Measurements from ENCODE around the gene OOEP. TPM values are rescaled to one million over a fixed set of nuclear protein-coding genes. Genes with fewer than 3 reads are reported as not detected.

OOEP gene
- total RNA-seq, 4 donors from 2014 or later, result not detected

DNA sequence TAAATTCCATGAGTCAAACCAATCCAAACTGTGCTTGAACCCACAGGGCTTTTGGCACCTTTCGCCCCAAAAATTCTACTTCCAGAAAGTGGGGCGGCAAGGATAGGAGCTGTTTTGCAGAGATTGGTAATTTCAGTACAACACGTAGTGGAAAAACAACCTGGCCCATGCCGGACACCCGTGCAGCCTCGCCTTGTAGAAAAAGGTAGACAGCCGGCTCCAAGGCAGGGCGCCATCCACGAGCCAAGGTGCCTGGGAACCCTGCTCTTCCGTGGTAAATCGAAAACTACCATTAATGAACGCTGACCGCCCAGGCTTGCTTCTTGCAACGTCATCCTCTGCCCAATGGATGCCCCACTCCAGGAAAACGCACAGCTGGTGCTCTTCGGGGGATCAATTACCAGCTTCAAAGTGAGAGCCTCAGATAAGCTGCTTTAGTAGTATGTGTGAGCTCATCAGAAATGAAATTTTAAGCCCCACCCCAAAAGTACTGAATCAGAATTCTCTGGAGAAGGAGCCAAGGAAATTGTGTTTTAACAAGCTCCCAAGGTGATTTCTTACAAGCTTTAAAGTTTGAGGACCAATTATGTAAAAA, 1.8 kb downstream of the OOEP start:
- no peak for TF ChIP-seq EP300 (IDR thresholded peaks at IDR 0.05)
- TF ChIP-seq POLR2AphosphoS5 (IDR thresholded peaks at IDR 0.05), result no peak
- TF ChIP-seq, protein P1, sequence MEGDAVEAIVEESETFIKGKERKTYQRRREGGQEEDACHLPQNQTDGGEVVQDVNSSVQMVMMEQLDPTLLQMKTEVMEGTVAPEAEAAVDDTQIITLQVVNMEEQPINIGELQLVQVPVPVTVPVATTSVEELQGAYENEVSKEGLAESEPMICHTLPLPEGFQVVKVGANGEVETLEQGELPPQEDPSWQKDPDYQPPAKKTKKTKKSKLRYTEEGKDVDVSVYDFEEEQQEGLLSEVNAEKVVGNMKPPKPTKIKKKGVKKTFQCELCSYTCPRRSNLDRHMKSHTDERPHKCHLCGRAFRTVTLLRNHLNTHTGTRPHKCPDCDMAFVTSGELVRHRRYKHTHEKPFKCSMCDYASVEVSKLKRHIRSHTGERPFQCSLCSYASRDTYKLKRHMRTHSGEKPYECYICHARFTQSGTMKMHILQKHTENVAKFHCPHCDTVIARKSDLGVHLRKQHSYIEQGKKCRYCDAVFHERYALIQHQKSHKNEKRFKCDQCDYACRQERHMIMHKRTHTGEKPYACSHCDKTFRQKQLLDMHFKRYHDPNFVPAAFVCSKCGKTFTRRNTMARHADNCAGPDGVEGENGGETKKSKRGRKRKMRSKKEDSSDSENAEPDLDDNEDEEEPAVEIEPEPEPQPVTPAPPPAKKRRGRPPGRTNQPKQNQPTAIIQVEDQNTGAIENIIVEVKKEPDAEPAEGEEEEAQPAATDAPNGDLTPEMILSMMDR (IDR thresholded peaks at IDR 0.05), result no peak
- no peak for TF ChIP-seq POLR2A (IDR thresholded peaks at IDR 0.05)
- 66 to 77% methylated on average over 3 to 15 of the region's 16 CpGs for WGBS, 2 donors (ENCODE audit: low coverage in 1 of 2)
- Histone ChIP-seq H3K4me3 (no peak overlapping the region), H3K9me3 (peaks cover 0 to 30% (median 0%) of the 10 kb centered on the region in 3 donors), H3K27ac (no peak overlapping the region), H3K36me3 (no peaks in the 10 kb centered on the region), H3K4me1 (no peaks in the 10 kb centered on the region), H3K27me3 (no peaks in the 10 kb centered on the region)
- no peak for ATAC-seq

GRCh38 chr6:73364549-73364948, 5.1 kb downstream of the OOEP start:
- TF ChIP-seq EP300 (IDR thresholded peaks at IDR 0.05), result no peak
- TF ChIP-seq, protein P1 (IDR thresholded peaks at IDR 0.05), result no peak
- TF ChIP-seq POLR2A (IDR thresholded peaks at IDR 0.05), result no peak
- H3K27ac ChIP-seq, result no peak overlapping the region
- H3K4me1 ChIP-seq, result no peaks in the 10 kb centered on the region
- H3K27me3 ChIP-seq, result no peaks in the 10 kb centered on the region
- 90 to 92% methylated on average over 6 of the region's 9 CpGs for WGBS, 2 donors (ENCODE audit: low coverage in 1 of 2)
- H3K36me3 ChIP-seq, result no peaks in the 10 kb centered on the region
- ATAC-seq, result no peak
- H3K4me3 ChIP-seq, result no peak overlapping the region
- peaks cover 0 to 4% (median 0%) of the 10 kb centered on the region in 3 donors for H3K9me3 ChIP-seq

- no peak overlapping the region for H3K27ac ChIP-seq
- WGBS, 2 donors (ENCODE audit: low coverage in 1 of 2), result 82 to 85% methylated on average over 5 to 14 of the region's 14 CpGs
- H3K9me3 ChIP-seq, result peaks cover 0 to under 1% (median 0%) of the 10 kb centered on the region in 3 donors
- TF ChIP-seq, protein P1 (IDR thresholded peaks at IDR 0.05), result no peak
- TF ChIP-seq POLR2A (IDR thresholded peaks at IDR 0.05) (no peak), POLR2AphosphoS5 (IDR thresholded peaks at IDR 0.05) (no peak)
- H3K27me3 ChIP-seq, result no peaks in the 10 kb centered on the region
- no peaks in the 10 kb centered on the region for H3K36me3 ChIP-seq
- no peaks in the 10 kb centered on the region for H3K4me1 ChIP-seq
- no peak overlapping the region for H3K4me3 ChIP-seq
- ATAC-seq, result no peak
These were observed 5.6 kb downstream of the OOEP start for GRCh38 chr6:73364121-73364520.

DNA sequence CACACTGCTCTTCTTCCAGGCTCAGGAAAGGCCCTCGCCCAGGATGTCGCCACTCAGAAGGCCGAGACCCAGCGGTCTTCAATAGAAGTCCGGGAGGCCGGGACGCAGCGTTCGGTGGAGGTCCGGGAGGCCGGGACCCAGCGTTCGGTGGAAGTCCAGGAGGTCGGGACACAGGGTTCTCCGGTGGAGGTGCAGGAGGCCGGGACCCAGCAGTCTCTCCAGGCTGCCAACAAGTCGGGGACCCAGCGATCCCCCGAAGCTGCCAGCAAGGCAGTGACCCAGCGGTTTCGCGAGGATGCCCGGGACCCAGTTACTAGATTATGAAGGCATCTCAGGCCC, 6.2 kb downstream of the OOEP start:
- Histone ChIP-seq H3K36me3 (no peaks in the 10 kb centered on the region), H3K4me3 (no peak overlapping the region), H3K27me3 (no peaks in the 10 kb centered on the region), H3K27ac (no peak overlapping the region), H3K4me1 (no peaks in the 10 kb centered on the region), H3K9me3 (no peaks in the 10 kb centered on the region)
- WGBS, 2 donors (ENCODE audit: low coverage in 1 of 2), result no CpG with 5 or more reads among the region's 23 CpGs
- ATAC-seq, result no peak
- TF ChIP-seq POLR2AphosphoS5 (IDR thresholded peaks at IDR 0.05) (no peak), EP300 (IDR thresholded peaks at IDR 0.05) (no peak), POLR2A (IDR thresholded peaks at IDR 0.05) (no peak)
- TF ChIP-seq, protein P1 (IDR thresholded peaks at IDR 0.05), result no peak

GRCh38 chr6:73362869-73363536, 6.7 kb downstream of the OOEP start:
- ATAC-seq, result no peak
- no peaks in the 10 kb centered on the region for H3K4me1 ChIP-seq
- H3K36me3 ChIP-seq, result no peaks in the 10 kb centered on the region
- no peak overlapping the region for H3K27ac ChIP-seq
- no peaks in the 10 kb centered on the region for H3K27me3 ChIP-seq
- H3K9me3 ChIP-seq, result no peaks in the 10 kb centered on the region
- no peak overlapping the region for H3K4me3 ChIP-seq
- 88 to 96% methylated on average over 4 to 14 of the region's 31 CpGs for WGBS, 2 donors (ENCODE audit: low coverage in 1 of 2)
- TF ChIP-seq POLR2AphosphoS5 (IDR thresholded peaks at IDR 0.05) (no peak), EP300 (IDR thresholded peaks at IDR 0.05) (no peak), POLR2A (IDR thresholded peaks at IDR 0.05) (no peak)
